Activated CD4-positive, CD25-positive, alpha-beta regulatory T cell treated with anti-CD3 and anti-CD28 coated beads, Interleukin-2, amount 50 U/mL, for 24 hours (primary cell): ENCODE data around the gene TNFRSF1A.
A peak's percentile ranks its signal among the peaks of the same experiment; 100 is the strongest.
"Not testable (repeated sequence)": the region's sequence is repeated elsewhere in the genome, so short reads cannot be mapped to it uniquely, and the experiment has no call there.

ENCODE experiments used
- ATAC-seq, 2 donors: fragments of 150-1000 bp; cut with Tn5 transposase; one replicate each; pipeline ENCODE4 v1.10.0; 2021; ENCODE audit warnings: mild to moderate bottlenecking in 1 of 2, moderate library complexity in 1 of 2

The TNFRSF1A gene

GRCh38 chr12:6355491-6356373 lies 13.9 kb upstream of the TNFRSF1A start:
- no peak for ATAC-seq

- no peak for ATAC-seq
Measured at GRCh38 chr12:6354495-6355393, 12.9 kb upstream of the TNFRSF1A start.

GRCh38 chr12:6352193-6353173 lies 10.6 kb upstream of the TNFRSF1A start:
- no peak for ATAC-seq

DNA sequence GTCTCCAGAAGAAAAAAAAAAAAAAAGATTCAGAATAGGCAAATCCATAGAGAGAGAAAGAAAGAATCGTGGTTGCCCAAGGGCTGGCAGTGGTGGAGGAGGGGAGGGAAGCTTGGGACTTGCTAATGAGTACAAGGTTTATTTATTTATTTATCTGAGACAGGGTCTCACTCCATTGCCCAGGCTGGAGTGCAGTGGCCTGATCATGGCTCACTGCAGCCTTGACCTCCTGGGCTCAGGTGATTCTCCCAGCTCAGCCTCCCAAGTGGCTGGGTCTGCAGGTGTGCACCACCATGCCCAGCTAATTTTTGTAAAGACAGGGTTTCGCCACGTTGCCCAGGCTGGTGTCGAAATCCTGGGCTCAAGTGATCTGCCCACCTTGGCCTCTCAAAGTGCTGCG lies 9.7 kb upstream of the TNFRSF1A start:
- no peak for ATAC-seq

DNA sequence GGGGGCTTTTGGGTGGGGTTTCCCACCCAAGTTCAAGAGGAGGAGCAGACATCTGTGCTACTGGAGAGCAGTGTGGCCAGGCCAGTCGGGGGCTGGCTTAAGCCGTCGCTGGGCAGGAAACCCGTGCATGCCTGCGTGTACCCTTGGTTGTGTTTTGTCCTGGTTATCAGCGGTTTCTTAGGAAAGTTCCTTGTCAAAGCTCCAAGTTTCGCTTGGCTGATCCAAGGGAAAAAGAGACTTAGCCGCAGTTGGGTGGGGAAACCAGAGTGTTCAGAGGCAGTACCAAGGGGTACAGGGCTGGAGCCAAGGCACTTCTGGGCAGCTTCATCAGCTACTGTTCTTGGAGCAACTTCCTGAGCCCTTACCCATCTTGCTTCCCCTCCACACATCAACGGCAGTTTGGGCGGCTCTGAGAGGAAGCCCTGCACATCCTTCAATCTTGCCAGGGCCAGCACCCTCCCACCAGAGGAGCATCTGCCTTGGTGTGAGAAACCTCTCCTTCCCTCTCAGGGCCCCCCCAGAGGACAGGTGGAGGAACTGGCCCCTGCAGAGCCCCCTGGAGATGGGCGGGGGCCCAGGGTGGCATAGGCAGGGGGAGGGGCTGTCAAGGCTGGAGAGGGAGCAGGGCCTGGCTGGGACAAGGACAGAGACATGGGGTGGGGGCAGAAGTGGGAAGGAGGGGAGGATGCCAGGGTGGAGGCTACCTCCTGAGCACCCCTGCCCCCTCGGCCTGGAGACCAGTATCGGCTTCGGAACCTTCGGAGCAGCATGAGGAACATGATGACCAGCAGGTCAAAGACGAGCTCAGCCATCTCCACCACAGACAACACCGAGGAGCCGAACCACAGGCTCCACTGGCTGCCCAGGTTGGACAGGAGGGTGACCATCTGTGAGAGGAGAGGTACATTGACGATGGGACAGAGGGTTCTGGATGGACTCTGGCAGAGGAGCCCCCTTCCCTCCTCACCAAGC lies 5.8 kb upstream of the TNFRSF1A start:
- ATAC-seq: no peak

DNA sequence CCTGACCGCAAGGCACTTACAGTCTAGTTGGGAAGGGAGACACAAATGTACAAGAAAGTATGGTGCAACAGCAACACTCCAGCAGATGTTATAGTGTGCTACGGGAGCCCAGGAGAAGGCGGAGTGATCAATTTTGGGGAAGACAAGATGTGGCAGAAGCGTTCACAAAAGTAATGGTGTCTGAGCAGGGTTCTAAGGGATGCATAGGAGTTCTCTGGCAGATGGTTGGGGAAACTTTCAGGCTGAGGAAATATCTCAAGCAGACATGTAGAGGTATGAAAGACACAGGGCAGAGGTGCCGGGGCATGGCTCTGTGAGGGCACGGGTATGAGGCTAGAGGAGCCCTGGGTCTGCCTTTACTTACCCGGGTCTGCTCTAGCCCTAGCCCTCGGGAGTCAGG lies 5.1 kb upstream of the TNFRSF1A start:
- no peak for ATAC-seq

GRCh38 chr12:6346235-6346832 lies 4.5 kb upstream of the TNFRSF1A start:
- ATAC-seq: no peak

- ATAC-seq: peak; percentile 80 to 83
Measured at GRCh38 chr12:6345319-6346091, 3.6 kb upstream of the TNFRSF1A start.

- ATAC-seq: not testable (repeated sequence)
Measured at GRCh38 chr12:6344101-6344660, 2.3 kb upstream of the TNFRSF1A start.

- no peak for ATAC-seq
Measured at GRCh38 chr12:6343518-6343917, 1.6 kb upstream of the TNFRSF1A start.

GRCh38 chr12:6342140-6342889 lies 439 bp upstream of the TNFRSF1A start:
- ATAC-seq: no peak

- no peak for ATAC-seq
Measured at GRCh38 chr12:6340745-6341416, 995 bp downstream of the TNFRSF1A start.

DNA sequence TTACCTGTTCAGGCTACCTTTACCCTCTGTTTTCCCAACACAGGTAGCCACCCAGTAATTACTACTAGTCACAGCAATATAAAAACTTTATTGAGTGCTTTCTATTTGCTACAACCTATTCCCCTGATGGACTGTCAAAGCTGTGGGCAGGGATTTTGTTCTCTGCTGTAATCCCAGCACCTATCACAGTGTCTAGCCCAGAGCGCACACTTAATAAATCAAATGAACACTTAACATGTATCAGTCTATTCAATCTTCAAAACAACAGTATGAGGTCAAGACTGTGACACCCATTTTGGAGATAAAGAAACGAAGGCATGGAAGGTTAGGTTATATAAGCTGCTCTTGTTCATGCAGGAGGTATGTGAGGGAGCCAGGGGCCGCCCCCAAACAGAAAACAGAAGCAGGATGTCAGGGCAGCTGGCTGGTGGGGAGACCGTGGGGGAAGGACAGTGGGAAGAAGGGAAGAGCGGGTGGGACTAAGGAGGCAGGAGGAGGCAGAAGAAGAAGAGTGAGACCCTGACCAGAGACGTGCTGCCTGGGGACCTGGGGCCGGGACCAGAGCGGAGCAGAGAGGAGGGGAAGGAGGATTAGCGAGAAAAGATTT lies 1.7 kb downstream of the TNFRSF1A start:
- ATAC-seq: no peak

- no peak for ATAC-seq
Measured at GRCh38 chr12:6338955-6339354, 2.9 kb downstream of the TNFRSF1A start.

GRCh38 chr12:6338536-6338935 lies 3.3 kb downstream of the TNFRSF1A start:
- ATAC-seq: not testable (repeated sequence)

GRCh38 chr12:6337958-6338433 lies 3.9 kb downstream of the TNFRSF1A start:
- ATAC-seq: no peak
